Neuron (in vitro differentiated cells): ENCODE data around the gene GPATCH1.
"Not testable (repeated sequence)": the region's sequence is repeated elsewhere in the genome, so short reads cannot be mapped to it uniquely, and the experiment has no call there.

Experiments used
- H2AFZ ChIP-seq: one replicate; pipeline ENCODE4 v1.6.1; 2013; ENCODE audit warnings: low read depth, mild to moderate bottlenecking, inconsistent platforms, low read length, moderate library complexity
- H3K27me3 ChIP-seq: one replicate; pipeline ENCODE4 v1.6.1; 2013; ENCODE audit warnings: low read length; ENCODE audit not compliant: insufficient read depth
- H3K36me3 ChIP-seq: one replicate; pipeline ENCODE4 v1.6.1; 2013; ENCODE audit warnings: low read length; ENCODE audit not compliant: insufficient read depth
- H3K4me1 ChIP-seq: one replicate; pipeline ENCODE4 v1.6.1; 2013; ENCODE audit warnings: low read length; ENCODE audit not compliant: insufficient read depth
- H3K4me3 ChIP-seq: 2 replicates; pipeline ENCODE4 v1.5.1; 2013; ENCODE audit warnings: mild to moderate bottlenecking, low read length, moderate library complexity
- H3K9me3 ChIP-seq: one replicate; pipeline ENCODE4 v1.6.1; 2013; ENCODE audit warnings: low read length

The GPATCH1 gene

DNA sequence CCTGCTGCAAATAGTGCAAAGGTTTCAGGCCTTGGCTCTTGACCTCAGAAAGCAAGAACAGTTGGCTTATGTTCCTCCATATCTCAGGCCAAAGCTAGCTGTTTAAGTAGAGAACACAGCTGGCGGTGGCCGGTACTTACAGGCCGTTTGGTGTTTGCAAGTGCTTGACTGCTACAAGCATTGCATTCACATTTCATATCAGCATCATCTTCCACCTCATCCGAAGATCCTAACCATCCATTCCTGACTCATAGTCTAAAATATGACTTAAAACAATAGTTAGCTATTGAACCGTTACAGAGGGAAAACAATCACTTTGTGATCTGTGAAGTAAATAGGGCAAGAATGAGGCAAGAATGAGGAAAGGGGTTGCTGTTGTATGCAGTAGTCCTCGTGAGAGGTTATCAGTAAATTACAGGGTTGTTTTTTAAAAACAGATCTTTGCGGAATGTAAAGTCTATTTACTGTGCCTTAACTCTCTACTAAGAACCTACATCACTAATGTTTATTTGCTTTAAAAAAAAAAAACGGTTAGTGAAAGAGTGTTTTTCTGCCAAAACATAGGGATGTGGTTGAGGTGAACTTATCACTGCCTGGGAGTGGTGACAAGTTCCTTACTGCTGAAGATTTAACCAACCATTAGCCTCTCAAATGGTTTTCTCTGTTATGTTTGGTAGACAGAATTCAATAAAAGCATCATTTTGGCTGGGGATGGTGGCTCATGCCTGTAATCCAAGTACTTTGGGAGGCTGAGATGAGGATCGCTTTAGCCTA is 29.3 kb downstream of the GPATCH1 start:
- H3K36me3 ChIP-seq: peaks cover 69% of the 10 kb centered on the region
- no peaks in the 10 kb centered on the region for H3K4me1 ChIP-seq

DNA sequence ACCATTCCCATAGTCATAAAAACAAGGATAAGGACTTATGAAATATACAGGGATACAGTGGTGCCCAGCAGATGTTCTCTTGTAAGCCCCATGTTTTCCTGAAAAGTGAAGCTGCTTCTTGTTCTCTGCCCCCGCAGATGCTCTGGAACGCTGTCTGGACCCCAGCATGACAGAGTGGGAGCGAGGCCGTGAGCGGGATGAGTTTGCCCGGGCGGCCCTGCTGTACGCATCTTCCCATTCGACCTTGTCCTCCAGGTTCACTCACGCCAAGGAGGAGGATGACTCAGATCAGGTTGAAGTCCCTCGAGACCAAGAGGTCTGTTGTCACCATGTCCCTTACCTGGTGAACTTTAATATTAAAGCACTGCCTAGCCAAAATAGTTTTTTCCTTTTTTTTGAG is 30.6 kb downstream of the GPATCH1 start:
- no peak overlapping the region for H3K4me3 ChIP-seq
- H3K4me1 ChIP-seq: no peaks in the 10 kb centered on the region
- no peaks in the 10 kb centered on the region for H3K9me3 ChIP-seq
- no peaks in the 10 kb centered on the region for H3K27me3 ChIP-seq
- H2AFZ ChIP-seq: no peak overlapping the region
- H3K36me3 ChIP-seq: peaks cover 71% of the 10 kb centered on the region

More for the DNA sequence above, 29.3 kb downstream of the GPATCH1 start:
- H3K27me3 ChIP-seq: no peaks in the 10 kb centered on the region
- no peak overlapping the region for H2AFZ ChIP-seq
- H3K4me3 ChIP-seq: no peak overlapping the region
- H3K9me3 ChIP-seq: no peaks in the 10 kb centered on the region

DNA sequence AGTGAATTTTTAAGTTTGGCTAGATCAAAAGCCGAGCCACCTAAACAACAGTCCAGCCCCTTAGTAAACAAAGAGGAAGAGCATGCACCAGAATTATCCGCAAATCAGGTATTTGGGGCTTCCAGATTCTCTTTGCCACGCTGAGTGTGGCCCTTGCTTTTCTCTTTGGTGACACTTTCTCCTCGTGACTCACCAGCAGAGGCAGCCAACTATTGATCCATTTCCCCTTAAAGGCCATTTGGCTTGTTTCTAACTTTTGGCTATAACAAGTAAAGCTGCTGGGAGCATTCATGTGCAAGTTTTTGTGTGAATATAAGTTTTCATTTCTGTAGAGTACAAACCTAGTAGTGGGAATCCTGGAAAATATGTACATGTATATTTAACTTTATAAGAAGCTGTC is 33.3 kb downstream of the GPATCH1 start:
- Histone ChIP-seq H3K9me3 (no peaks in the 10 kb centered on the region), H3K27me3 (no peaks in the 10 kb centered on the region), H3K4me3 (no peak overlapping the region), H3K36me3 (peaks cover 68% of the 10 kb centered on the region), H2AFZ (no peak overlapping the region), H3K4me1 (no peaks in the 10 kb centered on the region)

DNA sequence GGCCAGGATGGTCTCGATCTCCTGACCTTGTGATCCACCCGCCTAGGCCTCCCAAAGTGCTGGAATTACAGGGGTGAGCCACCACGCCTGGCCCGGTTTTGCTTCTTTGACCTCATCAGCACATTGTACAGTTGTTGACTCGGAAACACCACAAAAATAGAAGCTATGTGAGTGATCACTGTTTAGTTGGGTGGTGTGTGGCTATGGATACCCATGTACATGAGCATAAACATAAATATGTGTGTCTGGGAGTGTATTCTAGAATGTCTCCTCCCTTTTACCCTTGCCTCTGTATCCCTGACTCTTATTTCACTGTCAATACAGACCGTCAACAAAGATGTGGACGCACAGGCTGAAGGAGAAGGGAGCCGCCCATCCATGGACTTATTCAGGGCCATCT is 36.5 kb downstream of the GPATCH1 start:
- Histone ChIP-seq H2AFZ (no peak overlapping the region), H3K36me3 (peaks cover 57% of the 10 kb centered on the region), H3K9me3 (no peaks in the 10 kb centered on the region), H3K27me3 (no peaks in the 10 kb centered on the region), H3K4me1 (no peaks in the 10 kb centered on the region), H3K4me3 (no peak overlapping the region)

DNA sequence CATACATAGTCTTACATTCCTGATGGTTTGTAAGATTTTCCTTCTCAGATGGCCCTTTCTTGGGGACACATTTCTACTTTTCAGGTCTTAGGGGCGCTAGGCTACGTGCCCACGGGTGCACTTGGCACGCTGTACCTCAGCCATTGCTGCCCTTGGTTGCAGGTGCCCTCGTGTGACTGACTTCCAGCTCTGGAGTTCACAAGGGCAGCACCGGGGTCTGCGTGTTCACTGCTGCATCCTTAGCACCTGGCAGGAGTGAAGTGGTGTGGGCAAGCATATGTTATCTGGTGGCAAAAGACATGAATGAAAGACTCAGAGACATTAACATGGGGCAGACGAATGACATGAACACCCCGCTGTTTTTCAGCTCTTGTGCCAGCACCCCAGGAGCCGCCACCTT is 37.7 kb downstream of the GPATCH1 start:
- Histone ChIP-seq H3K9me3 (no peaks in the 10 kb centered on the region), H3K36me3 (peaks cover 47% of the 10 kb centered on the region), H3K4me1 (no peaks in the 10 kb centered on the region), H3K4me3 (no peak overlapping the region), H2AFZ (no peak overlapping the region), H3K27me3 (no peaks in the 10 kb centered on the region)

DNA sequence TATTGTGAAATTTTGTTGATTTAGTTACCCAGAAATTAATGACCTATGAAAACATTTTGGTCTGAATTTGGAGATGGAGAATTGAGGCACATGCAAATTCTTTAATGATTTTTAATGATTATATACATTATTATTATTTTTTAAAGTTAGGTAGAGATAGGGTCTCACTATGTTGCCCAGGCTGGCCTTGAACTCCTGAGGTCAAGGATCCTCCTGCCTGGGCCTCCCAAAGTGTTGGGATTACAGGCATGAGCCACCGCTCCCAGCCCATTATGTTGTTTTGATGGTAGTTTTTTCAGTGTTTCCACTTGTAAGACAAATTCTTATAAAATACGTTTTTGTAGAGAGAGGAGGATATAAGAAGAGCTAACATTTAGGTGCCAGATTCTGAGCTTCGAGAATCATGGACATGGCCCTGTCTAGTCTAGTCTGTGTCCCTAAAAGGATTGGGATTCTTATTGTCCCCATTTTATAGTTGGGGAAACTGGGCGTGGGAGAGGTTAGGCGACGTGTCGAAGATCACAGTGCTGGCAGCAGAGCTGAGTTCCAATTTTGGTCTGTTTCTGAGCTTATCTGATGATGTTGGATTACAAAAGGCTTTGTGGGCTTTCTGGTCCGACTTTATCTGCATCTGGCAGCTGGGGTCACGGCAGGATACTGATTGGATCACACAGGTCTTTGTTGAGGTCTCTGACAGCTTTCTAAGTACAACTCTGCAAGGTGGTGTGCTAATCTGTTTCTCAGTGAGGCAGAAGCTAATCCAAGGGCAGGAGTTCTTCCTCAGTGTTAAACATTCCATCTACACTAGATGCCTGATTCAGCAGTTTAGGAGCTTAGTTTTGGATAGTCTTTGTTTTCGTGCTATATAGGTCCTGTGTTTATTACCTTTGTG is 43.5 kb downstream of the GPATCH1 start:
- Histone ChIP-seq H3K4me3 (no peak overlapping the region), H3K27me3 (no peaks in the 10 kb centered on the region), H3K4me1 (no peaks in the 10 kb centered on the region), H3K36me3 (peaks cover 28% of the 10 kb centered on the region), H2AFZ (no peak overlapping the region), H3K9me3 (no peaks in the 10 kb centered on the region)

DNA sequence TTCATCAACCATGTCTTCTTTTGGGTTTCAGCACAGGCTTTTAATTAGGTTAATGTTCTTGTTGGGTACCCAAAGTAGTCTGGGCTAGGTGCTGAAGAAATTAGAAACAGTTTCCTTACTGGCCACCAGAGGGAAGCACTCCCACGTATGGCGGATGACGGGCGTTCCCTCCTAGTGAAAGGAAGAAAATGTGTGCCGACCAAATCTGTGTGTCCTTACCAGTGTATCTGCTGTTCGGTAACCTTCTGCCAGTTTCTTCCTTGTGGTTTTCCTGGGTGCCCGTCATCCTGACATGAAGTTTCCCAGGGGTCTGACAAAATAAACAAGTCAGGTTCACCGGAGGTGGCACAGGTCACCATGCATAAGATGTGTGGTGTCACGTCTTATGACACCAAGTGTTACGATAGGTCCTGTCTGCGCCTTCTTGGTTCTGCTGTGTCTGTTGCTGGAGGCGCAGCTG is 45.0 kb downstream of the GPATCH1 start:
- H2AFZ ChIP-seq: no peak overlapping the region
- no peaks in the 10 kb centered on the region for H3K27me3 ChIP-seq
- no peaks in the 10 kb centered on the region for H3K4me1 ChIP-seq
- H3K9me3 ChIP-seq: no peaks in the 10 kb centered on the region
- H3K4me3 ChIP-seq: no peak overlapping the region
- peaks cover 33% of the 10 kb centered on the region for H3K36me3 ChIP-seq

DNA sequence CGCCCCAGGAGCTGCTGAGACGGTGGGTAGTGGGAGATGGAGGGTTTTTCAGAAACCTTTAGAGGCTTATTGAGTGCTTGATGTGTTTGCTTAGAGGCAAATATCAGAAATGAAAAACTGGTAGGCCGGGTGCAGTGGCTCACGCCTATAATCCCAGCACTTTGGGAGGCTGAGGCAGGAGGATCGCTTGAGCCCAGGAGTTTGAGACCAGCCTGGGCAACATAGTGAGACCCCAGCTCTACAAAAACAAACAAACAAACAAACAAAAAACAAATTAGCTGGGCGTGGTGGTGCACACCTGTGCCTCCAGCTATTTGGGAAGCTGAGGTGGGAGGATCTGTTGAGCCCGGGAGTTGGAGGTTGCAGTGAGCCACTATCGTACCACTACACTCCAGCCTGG is 45.7 kb downstream of the GPATCH1 start:
- not testable (repeated sequence) for H3K4me1 ChIP-seq, H3K4me3 ChIP-seq, H3K9me3 ChIP-seq, H2AFZ ChIP-seq, H3K27me3 ChIP-seq
- peaks cover 29% of the 10 kb centered on the region for H3K36me3 ChIP-seq

DNA sequence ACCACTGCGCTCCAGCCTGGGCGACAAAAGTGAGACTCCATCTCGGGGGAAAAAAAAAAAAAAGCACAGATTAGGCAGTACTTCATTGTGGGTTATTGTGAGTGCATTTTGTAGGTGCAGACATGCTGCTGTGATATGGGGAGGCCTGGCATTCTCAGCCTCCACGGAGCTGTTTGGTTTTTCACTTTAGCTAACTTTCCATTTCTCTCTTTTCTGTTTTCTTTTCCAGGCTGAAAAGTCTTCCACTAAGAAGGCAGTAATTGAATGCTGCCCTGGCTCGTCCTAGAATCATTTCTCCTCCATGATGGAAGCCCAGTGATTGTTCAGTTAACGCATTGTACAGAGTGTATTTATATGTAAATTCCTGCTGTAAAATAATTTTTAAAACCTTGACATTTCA is 48.9 kb downstream of the GPATCH1 start:
- Histone ChIP-seq H3K36me3 (peaks cover 22% of the 10 kb centered on the region), H3K27me3 (no peaks in the 10 kb centered on the region), H2AFZ (no peak overlapping the region), H3K4me1 (no peaks in the 10 kb centered on the region), H3K9me3 (no peaks in the 10 kb centered on the region), H3K4me3 (no peak overlapping the region)

DNA sequence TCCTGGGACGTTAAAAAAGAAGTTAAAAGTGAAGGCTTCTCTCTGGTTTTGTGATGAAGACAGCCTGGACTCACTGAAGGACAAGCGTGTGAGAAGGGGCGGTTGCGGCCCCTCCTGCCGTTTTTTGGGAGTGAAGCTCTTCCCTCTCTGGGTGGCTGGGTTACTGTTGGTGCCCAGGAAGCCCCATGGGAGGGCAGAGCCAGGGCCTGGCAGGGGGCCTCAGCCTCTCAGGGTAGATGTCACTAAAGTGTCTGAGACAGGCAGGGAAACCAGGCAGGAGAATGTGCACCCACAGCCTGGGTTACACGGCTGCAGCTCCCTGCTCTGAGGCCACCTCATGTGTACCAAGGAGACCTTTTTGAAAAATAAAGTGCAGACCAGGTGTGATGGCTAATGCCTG is 49.5 kb downstream of the GPATCH1 start:
- peaks cover 20% of the 10 kb centered on the region for H3K36me3 ChIP-seq
- no peaks in the 10 kb centered on the region for H3K4me1 ChIP-seq
- H3K9me3 ChIP-seq: no peaks in the 10 kb centered on the region
- H3K4me3 ChIP-seq: no peak overlapping the region
- no peak overlapping the region for H2AFZ ChIP-seq
- H3K27me3 ChIP-seq: no peaks in the 10 kb centered on the region

DNA sequence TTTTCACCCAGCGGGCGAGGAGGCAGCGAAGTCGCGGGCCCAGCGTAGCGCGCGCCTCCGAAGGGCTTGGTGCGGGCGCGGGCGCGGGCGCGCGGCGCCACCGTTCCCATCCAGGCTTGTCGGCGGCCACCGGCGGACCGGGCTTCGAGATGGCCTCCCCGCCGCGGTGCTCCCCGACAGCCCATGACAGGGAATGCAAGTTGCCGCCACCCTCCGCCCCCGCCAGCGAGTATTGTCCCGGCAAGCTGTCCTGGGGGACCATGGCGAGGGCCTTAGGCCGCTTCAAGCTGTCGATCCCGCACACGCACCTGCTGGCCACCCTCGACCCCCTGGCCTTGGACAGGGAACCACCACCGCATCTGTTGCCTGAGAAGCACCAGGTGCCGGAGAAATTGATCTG is 51.0 kb downstream of the GPATCH1 start, which contains the start of gene WDR88:
TSS of gene WDR88 (plus strand) at position 94 of the 400 bp plus-strand sequence. CDS start at position 150, 56 bp downstream.
- peaks cover 14% of the 10 kb centered on the region for H3K36me3 ChIP-seq
- H3K4me3 ChIP-seq: no peak within 1 kb of the TSS
- H3K27me3 ChIP-seq: no peaks in the 10 kb centered on the region
- H2AFZ ChIP-seq: no peak within 1 kb of the TSS
- no peaks in the 10 kb centered on the region for H3K9me3 ChIP-seq
- no peaks in the 10 kb centered on the region for H3K4me1 ChIP-seq

DNA sequence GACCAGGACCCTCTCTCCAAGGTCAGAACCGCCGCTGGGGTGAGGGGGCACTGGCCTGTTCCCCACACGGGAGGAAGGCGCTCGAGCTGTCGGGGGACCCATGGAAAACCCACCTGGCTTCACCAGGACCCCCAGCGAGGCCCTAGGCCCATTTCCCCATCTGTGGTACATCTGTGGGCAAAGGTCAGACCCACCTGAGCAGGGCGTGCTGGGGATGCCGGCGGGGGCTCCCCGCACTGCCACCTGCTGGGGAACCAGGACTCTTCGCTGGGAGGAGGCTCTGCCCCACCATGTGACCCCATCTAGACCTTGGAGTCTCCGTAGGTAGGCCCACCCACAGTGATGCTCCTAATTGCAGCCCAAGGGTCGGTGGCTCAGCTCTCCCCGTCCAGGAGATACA is 51.4 kb downstream of the GPATCH1 start:
- H3K27me3 ChIP-seq: no peaks in the 10 kb centered on the region
- H3K36me3 ChIP-seq: peaks cover 14% of the 10 kb centered on the region
- no peaks in the 10 kb centered on the region for H3K9me3 ChIP-seq
- H2AFZ ChIP-seq: no peak overlapping the region
- H3K4me3 ChIP-seq: no peak overlapping the region
- H3K4me1 ChIP-seq: no peaks in the 10 kb centered on the region

DNA sequence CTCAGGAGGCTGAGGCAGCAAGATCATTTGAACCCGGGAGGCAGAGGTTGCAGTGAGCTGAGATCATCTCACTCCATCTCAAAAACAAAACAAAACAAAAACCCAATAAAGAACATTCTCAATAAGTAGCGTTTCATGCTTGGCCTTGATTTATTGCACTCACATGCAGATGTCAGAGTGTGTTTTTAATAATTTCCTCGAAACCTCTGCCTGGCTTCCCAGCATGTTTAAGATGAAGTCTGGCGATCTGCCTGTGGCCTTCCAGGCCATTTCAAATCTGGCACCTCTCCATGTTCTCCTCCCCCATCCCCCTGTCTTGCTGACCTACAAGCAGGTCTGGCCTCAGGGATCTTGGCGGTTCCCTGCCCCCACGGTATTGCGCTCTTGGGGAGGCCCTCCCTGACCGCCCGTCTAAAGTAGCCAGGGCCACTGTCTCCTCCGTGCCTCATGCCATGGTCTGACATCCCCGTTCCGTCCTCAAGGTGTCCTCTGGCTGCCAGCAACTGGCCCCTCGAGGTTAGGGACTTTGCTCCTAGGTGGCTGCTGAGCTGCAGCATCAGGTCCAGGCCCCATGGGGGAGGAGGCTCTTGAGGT is 52.6 kb downstream of the GPATCH1 start:
- Histone ChIP-seq H3K36me3 (peaks cover 10% of the 10 kb centered on the region), H3K4me3 (no peak overlapping the region), H3K9me3 (no peaks in the 10 kb centered on the region), H3K27me3 (no peaks in the 10 kb centered on the region), H3K4me1 (no peaks in the 10 kb centered on the region), H2AFZ (no peak overlapping the region)
